Measurements from ENCODE around the gene RHOBTB1.
"Not testable (repeated sequence)": the region's sequence is repeated elsewhere in the genome, so short reads cannot be mapped to it uniquely, and the experiment has no call there.

RHOBTB1 gene

GRCh38 chr10:60834401-60834800 lies 109.6 kb downstream of the RHOBTB1 start:
- H3K36me3 ChIP-seq (ENCODE audit: insufficient read depth), result no peaks in the 10 kb centered on the region
- H4K20me1 ChIP-seq (ENCODE audit: insufficient read depth), result no peaks in the 10 kb centered on the region
- H3K4me3 ChIP-seq (IDR thresholded peaks at IDR 0.05; ENCODE audit: insufficient read depth, low read depth, low read length), result no peak overlapping the region
- no peak for TF ChIP-seq CTCF (conservative IDR thresholded peaks at IDR 0.05; ENCODE audit: low read depth, low read length)
- H3K79me2 ChIP-seq (ENCODE audit: insufficient read depth, low read depth), result no peaks in the 10 kb centered on the region
- H3K27me3 ChIP-seq (ENCODE audit: insufficient read depth, low read depth), result no peaks in the 10 kb centered on the region
- no peak overlapping the region for H3K27ac ChIP-seq
- H3K9ac ChIP-seq, result no peak overlapping the region
- no peak overlapping the region for H3K4me2 ChIP-seq
- no peak overlapping the region for H2AFZ ChIP-seq (ENCODE audit: low read depth)
- no peaks in the 10 kb centered on the region for H3K4me1 ChIP-seq (ENCODE audit: low read depth, poor library complexity, severe bottlenecking)

- not testable (repeated sequence) for H3K36me3 ChIP-seq (ENCODE audit: insufficient read depth); H3K27ac ChIP-seq; H3K4me1 ChIP-seq (ENCODE audit: low read depth, poor library complexity, severe bottlenecking); H2AFZ ChIP-seq (ENCODE audit: low read depth); H3K79me2 ChIP-seq (ENCODE audit: insufficient read depth, low read depth); H3K9ac ChIP-seq; H4K20me1 ChIP-seq (ENCODE audit: insufficient read depth); H3K4me2 ChIP-seq; H3K27me3 ChIP-seq (ENCODE audit: insufficient read depth, low read depth); H3K4me3 ChIP-seq (IDR thresholded peaks at IDR 0.05; ENCODE audit: insufficient read depth, low read depth, low read length)
These were observed 111.8 kb downstream of the RHOBTB1 start for GRCh38 chr10:60832136-60832535.

- Histone ChIP-seq H2AFZ (ENCODE audit: low read depth) (no peak overlapping the region), H3K27me3 (ENCODE audit: insufficient read depth, low read depth) (no peaks in the 10 kb centered on the region), H3K4me3 (IDR thresholded peaks at IDR 0.05; ENCODE audit: insufficient read depth, low read depth, low read length) (no peak overlapping the region), H3K9ac (no peak overlapping the region), H3K79me2 (ENCODE audit: insufficient read depth, low read depth) (no peaks in the 10 kb centered on the region), H3K4me1 (ENCODE audit: low read depth, poor library complexity, severe bottlenecking) (no peaks in the 10 kb centered on the region), H3K4me2 (no peak overlapping the region), H3K36me3 (ENCODE audit: insufficient read depth) (no peaks in the 10 kb centered on the region), H4K20me1 (ENCODE audit: insufficient read depth) (no peaks in the 10 kb centered on the region), H3K27ac (no peak overlapping the region)
- TF ChIP-seq CTCF (conservative IDR thresholded peaks at IDR 0.05; ENCODE audit: low read depth, low read length), result no peak
These were observed 115.5 kb downstream of the RHOBTB1 start for GRCh38 chr10:60828489-60828852.

GRCh38 chr10:60827791-60828488 lies 116.0 kb downstream of the RHOBTB1 start:
- H3K9ac ChIP-seq, result no peak overlapping the region
- H3K4me1 ChIP-seq (ENCODE audit: low read depth, poor library complexity, severe bottlenecking), result no peaks in the 10 kb centered on the region
- H3K27me3 ChIP-seq (ENCODE audit: insufficient read depth, low read depth), result no peaks in the 10 kb centered on the region
- H3K27ac ChIP-seq, result no peak overlapping the region
- no peak overlapping the region for H3K4me3 ChIP-seq (IDR thresholded peaks at IDR 0.05; ENCODE audit: insufficient read depth, low read depth, low read length)
- H3K36me3 ChIP-seq (ENCODE audit: insufficient read depth), result no peaks in the 10 kb centered on the region
- TF ChIP-seq CTCF (conservative IDR thresholded peaks at IDR 0.05; ENCODE audit: low read depth, low read length), result no peak
- H3K79me2 ChIP-seq (ENCODE audit: insufficient read depth, low read depth), result no peaks in the 10 kb centered on the region
- no peak overlapping the region for H3K4me2 ChIP-seq
- H4K20me1 ChIP-seq (ENCODE audit: insufficient read depth), result no peaks in the 10 kb centered on the region
- no peak overlapping the region for H2AFZ ChIP-seq (ENCODE audit: low read depth)

GRCh38 chr10:60825520-60825919 lies 118.5 kb downstream of the RHOBTB1 start:
- Histone ChIP-seq H4K20me1 (ENCODE audit: insufficient read depth) (no peaks in the 10 kb centered on the region), H3K9ac (no peak overlapping the region), H3K4me1 (ENCODE audit: low read depth, poor library complexity, severe bottlenecking) (peaks cover 13% of the 10 kb centered on the region), H3K79me2 (ENCODE audit: insufficient read depth, low read depth) (no peaks in the 10 kb centered on the region), H3K36me3 (ENCODE audit: insufficient read depth) (no peaks in the 10 kb centered on the region), H2AFZ (ENCODE audit: low read depth) (no peak overlapping the region), H3K4me2 (no peak overlapping the region), H3K4me3 (IDR thresholded peaks at IDR 0.05; ENCODE audit: insufficient read depth, low read depth, low read length) (no peak overlapping the region), H3K27me3 (ENCODE audit: insufficient read depth, low read depth) (no peaks in the 10 kb centered on the region), H3K27ac (no peak overlapping the region)
- no peak for TF ChIP-seq CTCF (conservative IDR thresholded peaks at IDR 0.05; ENCODE audit: low read depth, low read length)
